ENCODE data around the gene FMNL2. TPM values are rescaled to one million over a fixed set of nuclear protein-coding genes. Genes with fewer than 3 reads are reported as not detected.

The FMNL2 gene
- total and polyA plus RNA-seq, 2 of the 4 experiments (the other 2 are of a cell fraction): 10.9 to 11.4 TPM

DNA sequence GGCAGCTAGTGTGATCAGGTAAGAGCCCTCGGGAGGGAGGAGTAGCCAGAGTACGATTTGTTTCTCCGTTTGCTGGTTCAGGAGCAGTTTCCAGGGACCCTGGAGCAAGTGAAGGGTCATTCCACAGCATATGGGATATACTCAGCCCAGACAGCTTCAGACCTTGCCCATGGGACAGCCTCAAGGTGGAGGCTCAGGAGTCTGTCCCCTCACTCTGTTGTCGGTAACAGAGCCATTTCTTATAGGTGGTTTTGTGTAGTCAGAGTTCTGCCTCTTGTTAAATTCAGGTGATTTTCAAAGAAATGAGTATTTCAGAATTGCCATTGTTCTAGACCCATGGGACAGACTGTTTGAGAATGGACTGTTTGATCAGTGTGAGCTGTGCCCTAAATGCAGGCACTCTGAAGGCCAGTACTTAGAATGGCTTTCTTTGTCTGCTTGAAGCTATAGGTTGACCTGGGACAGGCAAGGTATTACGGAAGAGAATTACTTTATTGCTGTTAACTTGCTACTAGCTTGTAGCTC lies 15.2 kb downstream of the FMNL2 start:
- no peak overlapping the region for H2AK5ac ChIP-seq (ENCODE audit: low read depth, low read length)
- no peak overlapping the region for H3K9ac ChIP-seq (ENCODE audit: low read depth, low read length)
- H2BK5ac ChIP-seq (ENCODE audit: low read depth, low read length, poor library complexity, severe bottlenecking): no peak overlapping the region
- no peak overlapping the region for H3K4me2 ChIP-seq (ENCODE audit: low read depth, low read length)
- H4K8ac ChIP-seq (ENCODE audit: low read depth in 2 of 2, low read length in 2 of 2): no peak overlapping the region
- DNase-seq: no peak
- no peaks in the 10 kb centered on the region for H3K9me1 ChIP-seq (ENCODE audit: insufficient read depth, low read length)
- CTCF ChIA-PET: no interaction called here
- no peak for ATAC-seq (ENCODE audit: low read depth)
- peaks cover 4% of the 10 kb centered on the region; the same call in 1 of the 2 replicates for H4K20me1 ChIP-seq (ENCODE audit: insufficient read depth, low read length)
- H2AK9ac ChIP-seq (replicated peaks; ENCODE audit: low read depth, low read length, poor library complexity): no peak overlapping the region
- no peak overlapping the region for H4K91ac ChIP-seq (ENCODE audit: insufficient read depth, low read depth, low read length)
- H3K4me3 ChIP-seq (ENCODE audit: insufficient read depth, low read depth, low read length): no peak overlapping the region
- TF ChIP-seq CHD1 (IDR thresholded peaks at IDR 0.05; ENCODE audit: low read depth, low read length): no peak
- no peak for TF ChIP-seq RCOR1 (IDR thresholded peaks at IDR 0.05; ENCODE audit: insufficient replicate concordance, low read length)
- no peak for TF ChIP-seq CEBPB (IDR thresholded peaks at IDR 0.05; ENCODE audit: low read depth, low read length)
- TF ChIP-seq BHLHE40 (IDR thresholded peaks at IDR 0.05; ENCODE audit: low read depth, low read length): no peak
- no peak for TF ChIP-seq NFE2L2 (IDR thresholded peaks at IDR 0.05; ENCODE audit: low read depth, low read length)
- TF ChIP-seq MXI1 (IDR thresholded peaks at IDR 0.05; ENCODE audit: borderline replicate concordance, low read depth, low read length): no peak
- no peak overlapping the region for H3K4ac ChIP-seq (ENCODE audit: low read depth, low read length)
- no peaks in the 10 kb centered on the region; the same call in 1 of the 2 replicates for H3K4me1 ChIP-seq (ENCODE audit: control insufficient read depth, insufficient read depth, low read length)
- H3K56ac ChIP-seq (ENCODE audit: extremely low read depth, insufficient read depth, low read length): no peak overlapping the region
- no peaks in the 10 kb centered on the region for H3K9me3 ChIP-seq (ENCODE audit: control insufficient read depth, insufficient read depth, low read length)
- peaks cover 26% of the 10 kb centered on the region in 2 experiments; a peak in 3 of 4 replicates for H3K79me1 ChIP-seq (ENCODE audit: low read depth in 1 of 2, low read length in 2 of 2)
- dilution Hi-C loops (cut with HindIII; ENCODE audit: low sequenced_read_pairs, unreplicated experiment) (no loop called here), intact Hi-C loops (cut with micrococcal nuclease) (no loop called here), in situ Hi-C loops (cut with MboI; ENCODE audit: low sequenced_read_pairs) (no loop called here)
- H4K5ac ChIP-seq (ENCODE audit: low read depth, low read length): no peak overlapping the region
- H2BK120ac ChIP-seq (ENCODE audit: low read depth, low read length): no peak overlapping the region
- H3K27me3 ChIP-seq (ENCODE audit: control insufficient read depth, insufficient read depth, low read length): no peaks in the 10 kb centered on the region
- H2BK15ac ChIP-seq (ENCODE audit: low read depth, low read length): no peak overlapping the region
- H2BK20ac ChIP-seq (ENCODE audit: low read depth, low read length): no peak overlapping the region
- H3K27ac ChIP-seq (ENCODE audit: insufficient read depth, low read length): no peak overlapping the region
- H3K36me3 ChIP-seq (ENCODE audit: control insufficient read depth, insufficient read depth, low read length): no peaks in the 10 kb centered on the region
- H3K23ac ChIP-seq (ENCODE audit: low read depth, low read length): no peak overlapping the region
- POLR2A ChIA-PET (ENCODE audit: unreplicated experiment): no interaction called here
- H3K18ac ChIP-seq (ENCODE audit: low read depth, low read length): no peak overlapping the region
- 100% methylated on average over 1 of the region's 5 CpGs; no CpG with 5 or more reads in 1 of the 2 experiments for WGBS, 2 experiments (ENCODE audit: extremely low coverage in 2 of 2, insufficient read length in 1 of 2)
- BruUV-seq (replicated peaks): no TSS peak
- no peak overlapping the region for H3K14ac ChIP-seq (replicated peaks; ENCODE audit: low read depth, low read length)
- no peak overlapping the region for H2AFZ ChIP-seq (replicated peaks; ENCODE audit: low read length, poor library complexity)

Data from IMR-90 (cell line).